Muscle of arm (tissue), 12 donors: ENCODE data around the gene XKR8. TPM values are rescaled to one million over a fixed set of nuclear protein-coding genes. Genes with fewer than 3 reads are reported as not detected.
"Not testable (repeated sequence)": the region's sequence is repeated elsewhere in the genome, so short reads cannot be mapped to it uniquely, and the experiment has no call there.

Source experiments
- DNase-seq: peaks from one replicate; pipeline ENCODE4 v3.0.0-alpha.2; 2013
- polyA plus RNA-seq, 12 donors: library from polyadenylated mRNA; unstranded; fragments of 120-200 nt; gene quantifications; one replicate each; pipeline ENCODE4 v1.2.1, GENCODE V29; 2013; ENCODE audit not compliant: insufficient read length in 12 of 12

XKR8 gene
- polyA plus RNA-seq, 12 donors = 6.2 to 8.4 (median 7.0) TPM; not detected in 2

- no peak for DNase-seq
Observed at GRCh38 chr1:27980216-27980845, 20.6 kb downstream of the XKR8 start.

GRCh38 chr1:27981145-27981544 lies 21.4 kb downstream of the XKR8 start:
- no peak for DNase-seq

GRCh38 chr1:27990920-27991537 lies 31.3 kb downstream of the XKR8 start:
- DNase-seq = no peak

- no peak for DNase-seq
Observed at GRCh38 chr1:27992276-27992675, 32.5 kb downstream of the XKR8 start.

- no peak for DNase-seq
Observed at GRCh38 chr1:27993241-27993640, 33.5 kb downstream of the XKR8 start.

GRCh38 chr1:27994060-27994459 lies 34.3 kb downstream of the XKR8 start:
- DNase-seq = peak; percentile 8

- DNase-seq = not testable (repeated sequence)
Observed at GRCh38 chr1:27994526-27994925, 34.8 kb downstream of the XKR8 start.

- no peak for DNase-seq
Observed at GRCh38 chr1:27999055-27999454, 39.3 kb downstream of the XKR8 start.

GRCh38 chr1:28002600-28002999 lies 42.8 kb downstream of the XKR8 start:
- no peak for DNase-seq

GRCh38 chr1:28003117-28003516 lies 43.3 kb downstream of the XKR8 start:
- DNase-seq = not testable (repeated sequence)

- no peak for DNase-seq
Observed at GRCh38 chr1:28010969-28011368, 51.2 kb downstream of the XKR8 start.

Other genes starting within 250 kb of the XKR8 start
- 100 to 1,000 TPM in 1 of 12 donors, 10 to 100 TPM in 11; 18.0 to 726 (median 21.8) TPM for gene FAM76A, start 234.0 kb upstream of the XKR8 start, polyA plus RNA-seq
- 10 to 100 TPM in 11 of 12 donors, not detected in 1; 24.1 to 51.0 (median 35.7) TPM for gene STX12, start 186.8 kb upstream of the XKR8 start, polyA plus RNA-seq
- gene PPP1R8, start 129.2 kb upstream of the XKR8 start, polyA plus RNA-seq = 10 to 100 TPM in 11 of 12 donors, not detected in 1; 29.1 to 48.1 (median 34.6) TPM
- gene THEMIS2, start 87.4 kb upstream of the XKR8 start, polyA plus RNA-seq = 1 to 10 TPM in 10 of 12 donors, not detected in 2; 1.7 to 8.7 (median 2.8) TPM
- 10 to 100 TPM in 11 of 12 donors, not detected in 1; 16.6 to 68.1 (median 50.4) TPM for gene RPA2, start 45.4 kb upstream of the XKR8 start, polyA plus RNA-seq
- 1 to 10 TPM in 1 of 12 donors, under 1 TPM in 7, not detected in 4; 0.09 to 1.5 (median 0.17) TPM for gene SMPDL3B, start 25.0 kb upstream of the XKR8 start, polyA plus RNA-seq
- 10 to 100 TPM in 11 of 12 donors, not detected in 1; 17.7 to 24.6 (median 20.6) TPM for gene EYA3, start 128.6 kb downstream of the XKR8 start, polyA plus RNA-seq
- 1 to 10 TPM in 10 of 12 donors, not detected in 2; 1.1 to 4.1 (median 1.8) TPM for gene PTAFR, start 216.7 kb downstream of the XKR8 start, polyA plus RNA-seq